Activated T-helper 1 cell treated with anti-CD3 and anti-CD28 coated beads, Interleukin-12 subunit alpha, Interleukin-12 subunit beta, Interleukin-2, Interleukin-4 antibody, amounts not matched to agents 30 ng/mL and 10 ng/mL and 1 ng/mL, durations not matched to agents 14 hours and 24 hours and 36 hours (primary cell): ENCODE measurements around the gene MGAT5B. TPM values are rescaled to one million over a fixed set of nuclear protein-coding genes. Genes with fewer than 3 reads are reported as not detected.

Experiments
- DNase-seq: peaks from one replicate; pipeline ENCODE4 v3.0.0; 2021; ENCODE audit warnings: low spot score
- H3K27ac Mint-ChIP-seq: one replicate; pipeline ENCODE4 v1.8.0; 2021; ENCODE audit warnings: mild to moderate bottlenecking, mixed read lengths
- H3K27me3 Mint-ChIP-seq: one replicate; pipeline ENCODE4 v1.8.0; 2022; ENCODE audit warnings: mild to moderate bottlenecking, moderate library complexity, mixed read lengths; ENCODE audit not compliant: insufficient read depth
- H3K36me3 Mint-ChIP-seq: one replicate; pipeline ENCODE4 v1.8.0; 2021; ENCODE audit warnings: low read depth, mixed read lengths
- H3K4me1 Mint-ChIP-seq: one replicate; pipeline ENCODE4 v1.8.0; 2021; ENCODE audit warnings: low read depth, mixed read lengths
- H3K4me3 Mint-ChIP-seq: one replicate; pipeline ENCODE4 v1.8.0; 2021; ENCODE audit warnings: mild to moderate bottlenecking, moderate library complexity, mixed read lengths
- H3K9me3 Mint-ChIP-seq: one replicate; pipeline ENCODE4 v1.8.0; 2021; ENCODE audit warnings: mixed read lengths
- intact Hi-C: fragments of 100-400 bp; cut with micrococcal nuclease; formaldehyde crosslinking; loops from one replicate; pipeline ENCODE4 v1.15.1; 2024
- total RNA-seq: library from RNA; stranded (reverse); gene quantifications from 2 replicates; pipeline ENCODE4 v1.2.3, GENCODE V29; 2022

Gene MGAT5B
- total RNA-seq, 1 donor from 2014 or later: 1.2 TPM

GRCh38 chr17:76887802-76888201 is 19.6 kb downstream of the MGAT5B start:
- Mint-ChIP-seq H3K4me3 (no peak overlapping the region), H3K4me1 (no peaks in the 10 kb centered on the region), H3K27ac (no peak overlapping the region), H3K27me3 (peaks cover 1% of the 10 kb centered on the region), H3K36me3 (no peaks in the 10 kb centered on the region), H3K9me3 (no peaks in the 10 kb centered on the region)
- intact Hi-C loops: no loop called here
- DNase-seq: no peak

DNA sequence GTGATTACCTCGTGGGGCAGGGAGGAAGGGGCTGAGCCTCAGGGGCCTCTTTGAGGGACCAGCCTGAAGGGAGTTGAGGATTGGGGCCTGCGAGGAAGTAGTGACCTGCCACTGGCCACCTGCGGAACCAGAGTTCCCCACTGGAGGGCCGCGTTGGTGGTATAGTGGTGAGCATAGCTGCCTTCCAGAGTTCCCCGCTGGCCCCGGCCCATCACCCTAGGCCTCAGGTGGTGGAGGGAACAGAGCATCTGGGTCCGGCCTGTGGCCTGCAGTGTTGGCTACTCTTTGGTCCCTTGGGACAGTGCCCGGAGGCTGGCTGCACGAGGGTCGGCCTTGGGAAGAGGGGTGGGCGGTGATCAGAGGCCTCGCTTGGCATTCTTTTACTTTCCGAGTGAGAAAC is 20.5 kb downstream of the MGAT5B start:
- no peak overlapping the region for H3K27ac Mint-ChIP-seq
- no peak overlapping the region for H3K4me3 Mint-ChIP-seq
- DNase-seq: no peak
- no peaks in the 10 kb centered on the region for H3K9me3 Mint-ChIP-seq
- H3K27me3 Mint-ChIP-seq: peaks cover 1% of the 10 kb centered on the region
- intact Hi-C loops: no loop called here
- H3K36me3 Mint-ChIP-seq: no peaks in the 10 kb centered on the region
- H3K4me1 Mint-ChIP-seq: no peaks in the 10 kb centered on the region

DNA sequence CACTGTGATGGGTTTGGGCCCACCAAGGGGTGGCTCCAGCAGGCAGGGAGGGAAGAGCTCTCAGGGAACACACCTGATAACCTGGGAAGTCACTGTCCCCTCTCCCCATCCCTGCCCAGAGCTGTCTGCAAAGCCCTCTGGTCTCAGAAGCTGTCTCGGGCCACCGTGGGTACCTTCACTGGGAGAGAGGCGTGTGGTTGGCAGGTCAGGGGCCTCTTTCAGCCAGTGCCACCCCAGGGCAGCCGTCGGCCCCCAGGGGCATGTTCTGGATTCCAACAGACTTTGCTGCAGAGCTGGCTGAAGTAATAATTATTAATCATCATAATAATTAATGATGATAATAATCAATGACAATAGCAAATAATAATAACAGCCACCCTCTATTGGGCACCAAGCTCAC is 21.1 kb downstream of the MGAT5B start:
- no peak for DNase-seq
- intact Hi-C loops: no loop called here
- no peak overlapping the region for H3K4me3 Mint-ChIP-seq
- H3K27me3 Mint-ChIP-seq: peaks cover 1% of the 10 kb centered on the region
- no peaks in the 10 kb centered on the region for H3K9me3 Mint-ChIP-seq
- H3K36me3 Mint-ChIP-seq: no peaks in the 10 kb centered on the region
- no peaks in the 10 kb centered on the region for H3K4me1 Mint-ChIP-seq
- H3K27ac Mint-ChIP-seq: no peak overlapping the region

- intact Hi-C loops: no loop called here
- Mint-ChIP-seq H3K4me1 (no peaks in the 10 kb centered on the region), H3K9me3 (no peaks in the 10 kb centered on the region), H3K4me3 (no peak overlapping the region), H3K27me3 (no peaks in the 10 kb centered on the region), H3K36me3 (no peaks in the 10 kb centered on the region), H3K27ac (no peak overlapping the region)
- no peak for DNase-seq
Measured at GRCh38 chr17:76892329-76892728, 24.1 kb downstream of the MGAT5B start.

DNA sequence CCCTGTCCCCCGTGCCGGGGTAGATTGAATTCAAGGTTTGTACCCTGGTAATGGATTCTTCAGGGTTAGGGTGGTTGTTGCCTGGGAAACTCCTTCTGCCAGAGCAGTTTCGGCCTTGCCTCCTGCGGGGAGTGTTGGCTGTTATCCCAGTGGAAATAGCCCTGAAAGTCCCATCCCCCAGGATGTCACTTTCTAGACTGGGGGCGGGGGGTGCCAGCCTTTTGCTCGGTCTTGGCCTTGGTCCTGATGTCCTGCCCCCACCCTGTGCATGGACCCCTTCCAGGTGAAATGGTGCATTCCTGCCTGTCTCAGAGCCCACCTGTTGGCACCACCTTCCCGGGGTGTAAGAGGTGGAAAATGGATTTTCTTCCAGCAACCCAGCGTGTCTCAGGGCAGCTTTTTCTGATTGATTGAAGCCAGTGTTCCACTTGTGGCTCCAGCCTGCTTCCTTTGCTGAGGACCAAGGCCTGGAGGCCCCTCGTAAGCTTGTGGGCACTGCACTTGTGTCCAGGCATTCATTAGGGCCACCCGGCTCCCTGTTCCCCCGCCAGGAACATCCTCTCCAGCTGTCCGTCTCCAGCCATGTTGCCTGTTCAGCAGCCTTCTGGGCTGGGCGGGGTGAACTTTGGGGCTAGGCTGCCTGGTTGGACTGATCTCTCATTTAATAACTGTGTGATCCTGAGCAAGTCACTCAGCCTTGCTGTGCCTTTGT is 25.6 kb downstream of the MGAT5B start:
- Mint-ChIP-seq H3K36me3 (no peaks in the 10 kb centered on the region), H3K9me3 (no peaks in the 10 kb centered on the region), H3K4me1 (no peaks in the 10 kb centered on the region), H3K27me3 (no peaks in the 10 kb centered on the region), H3K4me3 (no peak overlapping the region), H3K27ac (no peak overlapping the region)
- intact Hi-C loops: no loop called here
- DNase-seq: no peak

DNA sequence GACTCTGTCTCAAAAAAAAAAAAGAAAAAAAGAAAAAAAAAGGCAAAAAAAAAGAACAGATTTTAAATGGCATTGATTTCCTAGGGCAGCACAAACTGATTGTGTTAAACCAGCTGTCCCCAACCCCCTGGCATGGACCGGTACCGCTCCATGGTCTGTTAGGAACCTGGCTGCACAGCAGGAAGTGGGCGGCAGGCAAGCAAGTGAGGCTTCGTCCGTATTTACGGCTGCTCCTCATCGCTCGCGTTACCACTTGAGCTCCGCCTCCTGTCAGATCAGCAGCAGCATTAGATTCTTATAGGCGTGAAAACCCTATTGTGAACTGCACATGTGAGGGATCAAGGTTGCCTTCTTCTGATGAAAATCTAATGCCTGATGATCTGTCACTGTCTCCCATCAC is 26.6 kb downstream of the MGAT5B start:
- Mint-ChIP-seq H3K4me3 (no peak overlapping the region), H3K9me3 (no peaks in the 10 kb centered on the region), H3K27me3 (no peaks in the 10 kb centered on the region), H3K27ac (no peak overlapping the region), H3K36me3 (no peaks in the 10 kb centered on the region), H3K4me1 (no peaks in the 10 kb centered on the region)
- DNase-seq: no peak
- intact Hi-C loops: no loop called here

- H3K4me1 Mint-ChIP-seq: no peaks in the 10 kb centered on the region
- no peak overlapping the region for H3K4me3 Mint-ChIP-seq
- intact Hi-C loops: no loop called here
- no peaks in the 10 kb centered on the region for H3K36me3 Mint-ChIP-seq
- H3K27me3 Mint-ChIP-seq: peaks cover 1% of the 10 kb centered on the region
- H3K27ac Mint-ChIP-seq: no peak overlapping the region
- no peak for DNase-seq
- no peaks in the 10 kb centered on the region for H3K9me3 Mint-ChIP-seq
Measured at GRCh38 chr17:76897023-76897422, 28.8 kb downstream of the MGAT5B start.

DNA sequence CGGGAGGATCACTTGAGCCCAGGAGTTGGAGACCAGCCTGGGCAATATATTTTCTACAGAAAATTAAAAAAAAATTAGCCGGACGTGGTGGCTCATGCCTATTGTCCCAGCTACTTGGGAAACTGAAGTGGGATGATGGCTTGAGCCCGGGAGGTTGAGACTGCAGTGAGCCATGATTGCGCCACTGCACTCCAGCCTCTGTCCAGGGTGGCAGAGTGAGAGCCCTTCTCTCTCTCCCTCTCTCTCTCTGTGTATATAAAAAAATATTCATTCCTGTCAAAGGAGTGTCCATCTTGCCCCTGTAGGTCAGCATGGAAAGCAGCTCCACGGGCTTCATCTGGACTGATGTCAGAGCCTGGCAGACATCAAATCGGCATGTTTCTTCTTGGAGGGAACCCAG is 31.2 kb downstream of the MGAT5B start:
- intact Hi-C loops: no loop called here
- H3K9me3 Mint-ChIP-seq: no peaks in the 10 kb centered on the region
- H3K4me3 Mint-ChIP-seq: no peak overlapping the region
- H3K27me3 Mint-ChIP-seq: peaks cover 1% of the 10 kb centered on the region
- no peak for DNase-seq
- no peaks in the 10 kb centered on the region for H3K36me3 Mint-ChIP-seq
- H3K4me1 Mint-ChIP-seq: no peaks in the 10 kb centered on the region
- H3K27ac Mint-ChIP-seq: no peak overlapping the region

DNA sequence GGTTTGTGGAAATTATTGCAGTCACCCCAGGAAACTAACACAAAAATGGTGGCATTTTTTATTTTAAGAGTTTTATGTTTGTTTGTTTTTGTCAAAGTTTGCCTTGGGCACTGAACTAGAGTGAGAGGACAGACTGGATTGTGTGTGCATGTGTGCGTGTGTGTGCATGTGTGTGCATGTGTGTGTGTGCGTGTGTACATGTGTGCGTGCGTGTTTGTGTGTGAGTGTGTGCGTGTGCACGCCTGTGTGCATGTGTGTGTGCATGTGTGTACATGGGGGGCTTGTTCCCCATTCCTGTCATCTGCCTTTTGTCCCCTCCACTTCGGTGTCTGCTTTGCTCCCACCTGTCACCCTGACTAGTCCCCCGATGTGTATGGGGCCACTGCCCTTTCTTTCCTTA is 32.5 kb downstream of the MGAT5B start:
- H3K4me1 Mint-ChIP-seq: no peaks in the 10 kb centered on the region
- H3K27ac Mint-ChIP-seq: no peak overlapping the region
- intact Hi-C loops: no loop called here
- no peaks in the 10 kb centered on the region for H3K9me3 Mint-ChIP-seq
- peaks cover 1% of the 10 kb centered on the region for H3K27me3 Mint-ChIP-seq
- H3K36me3 Mint-ChIP-seq: no peaks in the 10 kb centered on the region
- DNase-seq: no peak
- no peak overlapping the region for H3K4me3 Mint-ChIP-seq

- no peaks in the 10 kb centered on the region for H3K36me3 Mint-ChIP-seq
Measured at GRCh38 chr17:76901542-76902197, 33.5 kb downstream of the MGAT5B start.

DNA sequence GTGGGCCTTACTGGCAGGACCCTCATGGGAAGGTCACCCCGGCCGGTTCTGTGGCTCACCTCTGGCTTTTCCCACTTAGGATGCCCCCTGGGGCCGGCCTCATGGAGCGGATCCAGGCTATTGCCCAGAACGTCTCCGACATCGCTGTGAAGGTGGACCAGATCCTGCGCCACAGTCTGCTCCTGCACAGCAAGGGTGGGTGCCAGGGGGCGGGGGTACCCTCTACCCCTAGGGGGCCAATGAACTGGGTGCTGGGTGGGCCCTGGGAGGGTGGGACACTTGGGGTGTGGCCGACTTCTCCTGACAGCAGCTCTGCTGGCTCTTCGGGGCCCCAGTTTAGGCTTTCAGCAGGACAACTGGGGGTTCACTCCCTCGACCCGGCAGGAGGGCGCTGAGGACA is 34.3 kb downstream of the MGAT5B start:
- intact Hi-C loops: no loop called here
- no peak overlapping the region for H3K27ac Mint-ChIP-seq
- no peaks in the 10 kb centered on the region for H3K36me3 Mint-ChIP-seq
- H3K27me3 Mint-ChIP-seq: peaks cover 1% of the 10 kb centered on the region
- H3K4me3 Mint-ChIP-seq: no peak overlapping the region
- no peak for DNase-seq
- H3K4me1 Mint-ChIP-seq: no peaks in the 10 kb centered on the region
- no peaks in the 10 kb centered on the region for H3K9me3 Mint-ChIP-seq

More at GRCh38 chr17:76901542-76902197, 33.5 kb downstream of the MGAT5B start:
- intact Hi-C loops: no loop called here
- H3K27ac Mint-ChIP-seq: no peak overlapping the region
- no peaks in the 10 kb centered on the region for H3K4me1 Mint-ChIP-seq
- H3K27me3 Mint-ChIP-seq: peaks cover 1% of the 10 kb centered on the region
- DNase-seq: no peak
- no peaks in the 10 kb centered on the region for H3K9me3 Mint-ChIP-seq
- H3K4me3 Mint-ChIP-seq: no peak overlapping the region

GRCh38 chr17:76903631-76904030 is 35.4 kb downstream of the MGAT5B start:
- Mint-ChIP-seq H3K27me3 (peaks cover 1% of the 10 kb centered on the region), H3K36me3 (no peaks in the 10 kb centered on the region), H3K27ac (no peak overlapping the region), H3K4me3 (no peak overlapping the region), H3K4me1 (no peaks in the 10 kb centered on the region), H3K9me3 (no peaks in the 10 kb centered on the region)
- no peak for DNase-seq
- intact Hi-C loops: no loop called here

DNA sequence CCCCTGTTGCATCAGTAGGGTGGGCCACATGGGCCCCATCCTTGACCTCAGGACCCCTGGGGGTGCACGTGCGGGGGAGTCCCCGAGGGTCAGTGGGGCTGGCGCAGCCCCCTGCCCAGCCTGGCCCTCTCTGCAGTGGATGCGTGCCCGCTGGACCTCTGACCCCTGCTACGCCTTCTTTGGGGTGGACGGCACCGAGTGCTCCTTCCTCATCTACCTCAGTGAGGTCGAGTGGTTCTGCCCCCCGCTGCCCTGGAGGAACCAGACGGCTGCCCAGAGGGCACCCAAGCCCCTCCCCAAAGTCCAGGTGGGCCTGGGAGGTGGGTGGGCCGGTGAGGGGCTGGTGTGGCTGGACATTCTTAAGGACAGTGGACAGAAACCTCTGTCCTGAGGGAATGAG is 35.9 kb downstream of the MGAT5B start:
- no peaks in the 10 kb centered on the region for H3K4me1 Mint-ChIP-seq
- H3K27me3 Mint-ChIP-seq: peaks cover 1% of the 10 kb centered on the region
- H3K4me3 Mint-ChIP-seq: no peak overlapping the region
- H3K27ac Mint-ChIP-seq: no peak overlapping the region
- H3K9me3 Mint-ChIP-seq: no peaks in the 10 kb centered on the region
- H3K36me3 Mint-ChIP-seq: no peaks in the 10 kb centered on the region
- intact Hi-C loops: no loop called here
- no peak for DNase-seq
